Ovary (tissue), 9 donors: ENCODE data around the gene AKAP5. TPM values are rescaled to one million over a fixed set of nuclear protein-coding genes. Genes with fewer than 3 reads are reported as not detected.
A peak's percentile ranks its signal among the peaks of the same experiment; 100 is the strongest.

Experiments used
- DNase-seq, 5 donors: peaks; one replicate each; pipeline ENCODE4 v3.0.0-alpha.2; 2019 to 2020
- H3K27ac ChIP-seq, 2 donors: fragments of 200-600 bp; one replicate each; pipeline versions ENCODE4 v1.5.1 to v1.8.0; 2019 to 2022
- H3K27me3 ChIP-seq: fragments of 200-600 bp; one replicate; pipeline ENCODE4 v1.8.0; 2022
- H3K36me3 ChIP-seq: fragments of 200-600 bp; sonication (generic); one replicate; pipeline ENCODE4 v1.5.1; 2019
- H3K4me1 ChIP-seq: one replicate; pipeline ENCODE4 v1.8.1; 2013; ENCODE audit warnings: mild to moderate bottlenecking, moderate library complexity; ENCODE audit not compliant: insufficient read depth
- H3K4me3 ChIP-seq: fragments of 200-600 bp; sonication (generic); one replicate; pipeline ENCODE4 v1.5.1; 2017
- H3K9me3 ChIP-seq, 2 donors: fragments of 200-600 bp in 1 of 2; sonication (generic) in 1 of 2; one replicate each; pipeline versions ENCODE4 v1.5.1 to v1.8.1; 2013 to 2019; ENCODE audit warnings: mild to moderate bottlenecking in 1 of 2, moderate library complexity in 1 of 2
- EP300 ChIP-seq: sonication (generic); formaldehyde crosslinking; IDR thresholded peaks from one replicate; pipeline ENCODE4 v1.6.1; 2017; ENCODE audit warnings: antibody characterized with exemption
- POLR2A ChIP-seq: fragments of 450-650 bp; IDR thresholded peaks from one replicate; pipeline ENCODE4 v1.6.1; 2017; ENCODE audit warnings: antibody characterized with exemption, mild to moderate bottlenecking, moderate library complexity
- WGBS, 3 donors: extraction: QIAGEN DNeasy Blood & Tissue Kit in 1 of 3; methylation state at CpG; one replicate each; pipeline versions ENCODE4 v1.1.5 to v1.1.7; 2013 to 2017; 5-methylcytosine and 5-hydroxymethylcytosine counted together
- intact Hi-C, 4 donors: fragments of 100-400 bp; cut with DNase I; formaldehyde crosslinking; loops; one replicate each; pipeline versions ENCODE4 v1.11.0 to v1.15.1; 2022 to 2023
- polyA plus RNA-seq, 2 donors: library from polyadenylated mRNA; stranded (reverse); fragments of 200-250 nt in 1 of 2; fragments of 350-450 nt in 1 of 2; fragmentation: Illumina TruSeq in 1 of 2; extraction: RNeasy Lipid Tissue Mini Kit (QIAGEN cat#74804) in 1 of 2; gene quantifications; one replicate each; pipeline ENCODE4 v1.2.3, GENCODE V29; 2013 to 2014
- total RNA-seq, 7 donors: library from RNA; depleted of rRNA in 2 of 7; stranded (reverse); fragments of >200 nt in 2 of 7; fragmentation: NEBNext Ultra II Directional in 3 of 7; extraction: Animal tissue kit (Norgen Biotek cat#: 25700) in 3 of 7; gene quantifications; one replicate each; pipeline versions ENCODE4 v1.1.0 to v1.2.4, GENCODE V29; 2016 to 2023
- TF ChIP-seq, protein P1 (sequence below), 3 donors: fragments of 450-650 bp in 2 of 3; fragments of 200-600 bp in 1 of 3; IDR thresholded peaks; one replicate each; pipeline versions ENCODE4 v1.5.1 to v1.8.0; 2016 to 2022; ENCODE audit warnings: antibody characterized with exemption in 3 of 3, mild to moderate bottlenecking in 1 of 3
- donor health status: DM: no; HTN: no; CAD: no; lungs with moderate emphysema.
- donor health status: DM: no; HTN: no; CAD: no.
- donor health status: Bipolar disorder and iron deficiency.
- donor health status: DM: yes; HTN: yes; CAD: no.
- donor health status: DM: no; HTN: no; CAD: no.
- donor health status: DM: yes; HTN: yes; CAD: no.

Gene AKAP5
- total and polyA plus RNA-seq, 9 donors, result 0.12 to 1.7 (median 0.56) TPM

DNA sequence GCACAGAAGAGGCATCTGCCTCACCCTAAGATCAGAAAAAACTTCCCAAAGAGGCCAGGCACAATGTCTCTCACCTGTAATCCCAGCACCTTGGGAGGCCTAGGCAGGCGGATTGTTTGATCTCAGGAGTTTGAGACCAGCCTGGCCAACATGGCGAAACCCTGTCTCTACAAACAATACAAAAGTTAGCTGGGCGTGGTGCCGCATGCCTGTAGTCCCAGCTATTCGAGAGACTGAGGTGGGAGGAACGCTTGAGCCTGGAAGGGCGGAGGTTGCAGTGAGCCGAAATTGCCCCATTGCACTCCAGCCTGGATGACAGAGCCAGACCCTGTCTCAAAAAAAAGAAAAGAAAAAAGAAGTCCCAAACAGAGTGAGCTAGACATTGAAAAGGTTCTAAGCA is 43.7 kb downstream of the AKAP5 start:
- H3K27me3 ChIP-seq, result no peaks in the 10 kb centered on the region
- no peak overlapping the region for H3K27ac ChIP-seq
- WGBS, 3 donors, result 87 to 92% (median 92%) methylated on average over 8 of the region's 8 CpGs
- DNase-seq, result no peak
- no peak overlapping the region for H3K4me3 ChIP-seq
- H3K4me1 ChIP-seq, result peaks cover 5% of the 10 kb centered on the region
- TF ChIP-seq, protein P1, sequence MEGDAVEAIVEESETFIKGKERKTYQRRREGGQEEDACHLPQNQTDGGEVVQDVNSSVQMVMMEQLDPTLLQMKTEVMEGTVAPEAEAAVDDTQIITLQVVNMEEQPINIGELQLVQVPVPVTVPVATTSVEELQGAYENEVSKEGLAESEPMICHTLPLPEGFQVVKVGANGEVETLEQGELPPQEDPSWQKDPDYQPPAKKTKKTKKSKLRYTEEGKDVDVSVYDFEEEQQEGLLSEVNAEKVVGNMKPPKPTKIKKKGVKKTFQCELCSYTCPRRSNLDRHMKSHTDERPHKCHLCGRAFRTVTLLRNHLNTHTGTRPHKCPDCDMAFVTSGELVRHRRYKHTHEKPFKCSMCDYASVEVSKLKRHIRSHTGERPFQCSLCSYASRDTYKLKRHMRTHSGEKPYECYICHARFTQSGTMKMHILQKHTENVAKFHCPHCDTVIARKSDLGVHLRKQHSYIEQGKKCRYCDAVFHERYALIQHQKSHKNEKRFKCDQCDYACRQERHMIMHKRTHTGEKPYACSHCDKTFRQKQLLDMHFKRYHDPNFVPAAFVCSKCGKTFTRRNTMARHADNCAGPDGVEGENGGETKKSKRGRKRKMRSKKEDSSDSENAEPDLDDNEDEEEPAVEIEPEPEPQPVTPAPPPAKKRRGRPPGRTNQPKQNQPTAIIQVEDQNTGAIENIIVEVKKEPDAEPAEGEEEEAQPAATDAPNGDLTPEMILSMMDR (IDR thresholded peaks at IDR 0.05), result no peak
- TF ChIP-seq EP300, result no peak
- TF ChIP-seq POLR2A, result no peak
- no peaks in the 10 kb centered on the region for H3K9me3 ChIP-seq
- intact Hi-C loops, result loop anchor here in 1 of 4 donors (10.0 kb wide), 1 partner anchor 164 kb away; no protein-coding TSS in a partner anchor
- no peaks in the 10 kb centered on the region for H3K36me3 ChIP-seq

DNA sequence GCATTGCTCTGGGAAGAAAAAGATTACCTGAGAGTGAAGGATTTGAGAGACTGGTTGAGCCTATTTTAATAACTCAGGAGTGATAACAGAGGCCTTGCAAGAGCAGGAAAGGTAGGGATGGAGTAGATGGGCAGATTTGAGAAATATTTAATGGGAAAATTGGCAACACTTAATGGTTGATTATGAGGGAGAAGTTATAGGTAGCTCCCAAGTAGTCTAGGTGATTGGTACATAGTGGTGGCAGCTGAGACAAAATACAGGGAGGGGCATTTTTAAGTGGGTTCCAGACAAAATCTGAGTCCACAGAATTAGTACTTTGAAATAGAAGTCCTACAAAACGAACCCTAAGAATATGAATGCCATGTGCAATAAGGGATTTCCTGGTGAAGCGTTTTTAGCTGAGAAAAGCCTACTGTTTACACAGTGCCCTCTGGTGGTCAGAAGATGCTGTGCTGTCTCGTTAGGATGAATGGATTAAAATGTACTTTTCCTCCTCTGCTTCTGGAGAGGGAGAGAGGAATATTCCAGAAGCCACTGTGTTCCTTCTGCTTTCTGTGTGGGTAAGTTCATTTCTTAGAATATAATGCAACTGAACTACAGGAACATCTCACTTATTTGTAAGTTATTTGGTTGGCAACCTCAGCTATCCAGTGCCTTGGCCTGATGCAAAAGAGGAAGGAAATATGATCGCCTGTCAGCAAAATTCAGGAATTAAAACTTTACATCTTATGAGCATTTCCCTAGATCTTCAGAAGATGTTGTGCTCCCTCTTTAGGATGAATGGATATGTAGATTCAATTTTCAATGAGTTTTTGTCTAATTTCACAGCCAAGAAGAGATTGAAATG is 45.7 kb downstream of the AKAP5 start:
- no peak overlapping the region for H3K27ac ChIP-seq
- no peaks in the 10 kb centered on the region for H3K9me3 ChIP-seq
- intact Hi-C loops, result loop anchor here in 1 of 4 donors (10.0 kb wide), 1 partner anchor 124 kb away; no protein-coding TSS in a partner anchor
- TF ChIP-seq EP300, result no peak
- TF ChIP-seq POLR2A, result no peak
- TF ChIP-seq, protein P1 (IDR thresholded peaks at IDR 0.05), result peak; percentile 65 to 82 (median 66)
- H3K4me1 ChIP-seq, result peaks cover 5% of the 10 kb centered on the region
- H3K27me3 ChIP-seq, result no peaks in the 10 kb centered on the region
- WGBS, 3 donors, result 21 to 28% (median 23%) methylated on average over 4 of the region's 4 CpGs
- no peaks in the 10 kb centered on the region for H3K36me3 ChIP-seq
- H3K4me3 ChIP-seq, result no peak overlapping the region
- DNase-seq, result peak in 4 of 5 donors; percentile 45 to 76 (median 55)

DNA sequence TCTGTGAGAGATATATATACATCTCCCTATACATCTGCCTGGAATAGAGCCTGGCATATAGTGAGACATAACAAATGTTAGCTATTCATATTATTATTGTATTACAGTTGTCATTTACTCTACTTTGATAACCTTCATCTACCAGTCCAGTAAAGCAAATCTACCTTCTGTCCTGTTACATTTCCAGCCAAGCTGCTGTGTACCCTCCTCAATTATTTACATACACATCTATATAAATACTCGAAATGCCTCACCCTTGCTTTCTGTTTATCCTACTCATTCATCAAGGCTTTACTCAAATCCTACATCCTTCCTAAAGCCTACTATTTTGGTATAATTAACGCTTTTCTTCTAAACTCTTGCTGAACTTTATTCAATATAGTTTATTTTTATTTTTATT is 48.0 kb downstream of the AKAP5 start:
- intact Hi-C loops, result loop anchor here in 1 of 4 donors (10.0 kb wide), 1 partner anchor 122 kb away; no protein-coding TSS in a partner anchor
- Histone ChIP-seq H3K4me1 (no peaks in the 10 kb centered on the region), H3K4me3 (no peak overlapping the region), H3K36me3 (no peaks in the 10 kb centered on the region), H3K27ac (no peak overlapping the region), H3K9me3 (no peaks in the 10 kb centered on the region), H3K27me3 (no peaks in the 10 kb centered on the region)
- no peak for DNase-seq
- no peak for TF ChIP-seq POLR2A
- TF ChIP-seq, protein P1 (IDR thresholded peaks at IDR 0.05), result no peak
- TF ChIP-seq EP300, result no peak
- WGBS, 3 donors, result 90 to 96% (median 92%) methylated on average over 2 of the region's 2 CpGs

DNA sequence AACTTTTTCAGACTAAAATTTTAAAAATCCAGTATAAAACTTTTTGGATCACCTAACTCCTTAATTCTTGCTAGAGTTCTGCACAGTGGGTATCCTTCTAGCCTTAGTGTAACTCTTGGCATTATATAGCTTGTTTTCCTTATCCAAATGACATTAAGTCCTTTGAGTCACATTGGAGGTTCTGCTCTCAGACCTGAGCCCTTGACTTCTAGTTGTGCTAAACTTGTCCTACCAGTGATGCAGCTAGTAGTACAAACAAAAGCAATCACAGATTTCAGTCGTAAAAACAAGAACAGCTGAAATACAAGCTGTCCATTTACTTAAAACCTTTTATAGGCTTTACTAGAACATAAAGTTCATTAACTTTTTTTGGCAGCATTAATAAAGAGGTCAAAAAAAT is 49.8 kb downstream of the AKAP5 start:
- DNase-seq, result no peak
- Histone ChIP-seq H3K27ac (no peak overlapping the region), H3K4me3 (no peak overlapping the region), H3K4me1 (no peaks in the 10 kb centered on the region), H3K9me3 (no peaks in the 10 kb centered on the region), H3K27me3 (no peaks in the 10 kb centered on the region), H3K36me3 (no peaks in the 10 kb centered on the region)
- TF ChIP-seq, protein P1 (IDR thresholded peaks at IDR 0.05), result no peak
- intact Hi-C loops, result loop anchor here in 1 of 4 donors (10.0 kb wide), 1 partner anchor 120 kb away; no protein-coding TSS in a partner anchor
- WGBS, 3 donors, result 9 to 16% (median 15%) methylated on average over 1 of the region's 1 CpG
